Activated naive CD8-positive, alpha-beta T cell treated with anti-CD3 and anti-CD28 coated beads, Interleukin-2, amount 50 U/mL, for 16 hours (primary cell): Measurements from ENCODE around the gene PA2G4.
"Not testable (repeated sequence)": the region's sequence is repeated elsewhere in the genome, so short reads cannot be mapped to it uniquely, and the experiment has no call there.

ENCODE experiments used
- DNase-seq: peaks from one replicate; pipeline ENCODE4 v3.0.0-alpha.2; 2020; ENCODE audit warnings: low read depth, low spot score

PA2G4 gene

DNA sequence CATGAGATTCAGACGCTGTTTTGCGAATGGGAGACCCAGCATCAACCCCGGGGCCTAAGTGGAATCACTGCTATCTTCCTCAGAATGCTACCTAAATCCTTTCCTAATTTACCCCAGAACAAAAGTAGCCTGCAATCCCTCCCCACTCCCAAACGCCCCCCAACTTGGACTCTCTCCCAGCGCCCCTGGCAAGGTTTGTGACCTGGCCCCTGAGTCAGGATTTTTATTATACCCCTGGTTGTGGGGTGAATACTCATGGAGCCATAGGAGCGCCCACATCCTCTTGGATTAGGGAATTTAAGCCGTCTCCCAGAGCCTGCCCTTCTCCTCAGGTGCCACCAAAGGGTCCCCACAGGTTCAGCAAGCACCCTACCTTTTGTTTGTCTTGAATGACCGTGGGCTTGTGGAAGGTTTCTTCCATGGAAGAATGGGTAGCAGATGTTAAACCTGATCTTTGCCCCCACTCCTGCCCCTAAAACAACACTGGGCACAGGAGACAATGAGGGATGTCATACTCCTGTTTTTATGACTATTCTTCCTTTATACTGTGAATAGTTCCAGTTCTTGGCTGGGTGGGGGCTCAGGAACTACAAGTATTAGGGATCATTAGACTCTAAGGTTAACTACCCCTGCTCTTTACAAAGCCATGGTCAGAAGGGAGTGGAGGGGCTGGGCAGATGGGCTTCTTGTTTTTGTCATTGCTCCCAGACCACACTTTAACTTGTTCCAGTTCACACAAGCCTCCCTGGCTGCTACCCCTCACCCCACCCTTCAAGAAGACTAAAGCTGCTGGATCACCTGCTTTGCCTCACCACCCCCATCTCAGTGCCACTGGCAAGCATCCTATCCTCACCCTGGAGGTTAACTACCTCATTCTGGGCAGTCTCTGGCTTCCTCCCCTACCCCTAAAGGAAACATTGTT lies 48.7 kb downstream of the PA2G4 start:
- DNase-seq = no peak

DNA sequence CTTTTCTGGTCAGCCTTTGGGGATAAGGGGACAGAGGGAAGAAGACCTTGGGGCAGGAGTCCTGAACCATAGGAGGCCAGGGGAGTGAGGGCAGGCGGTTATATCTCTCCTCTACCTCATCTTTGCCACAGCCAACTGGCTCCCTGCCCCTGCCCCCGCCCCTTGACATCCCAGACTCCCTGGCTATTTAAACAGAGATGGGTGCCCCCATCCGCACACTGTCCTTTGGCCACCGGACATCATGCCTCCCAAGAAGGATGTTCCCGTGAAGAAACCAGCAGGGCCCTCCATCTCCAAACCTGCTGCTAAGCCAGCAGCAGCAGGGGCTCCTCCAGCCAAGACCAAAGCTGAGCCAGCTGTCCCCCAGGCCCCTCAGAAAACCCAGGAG lies 49.3 kb downstream of the PA2G4 start:
- DNase-seq = no peak

DNA sequence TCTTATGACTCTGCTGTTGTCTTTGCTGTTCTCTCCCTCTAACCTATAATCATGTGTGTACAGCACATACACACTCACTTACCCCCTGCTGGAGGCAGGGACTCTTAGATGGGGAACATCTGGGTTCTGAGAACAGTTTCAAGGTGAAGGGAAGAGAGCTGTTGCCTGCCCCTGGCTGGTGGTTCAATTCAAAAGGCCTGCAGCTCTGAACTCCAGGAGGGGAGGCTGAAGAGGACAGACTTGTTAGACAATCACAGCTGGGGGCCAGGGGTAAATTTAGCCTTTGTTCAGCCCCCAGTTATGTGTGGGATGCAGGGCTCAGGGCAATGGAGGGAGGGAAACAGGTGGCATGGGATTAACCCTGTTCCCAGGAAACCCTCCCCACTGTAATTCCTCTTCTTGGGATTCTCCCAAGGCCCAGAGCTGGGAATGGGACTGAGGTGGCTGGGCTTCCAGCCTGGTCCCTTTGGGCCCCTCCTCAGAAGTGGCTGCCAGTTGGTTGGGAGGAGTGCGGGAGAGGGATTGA lies 50.0 kb downstream of the PA2G4 start:
- no peak for DNase-seq

- no peak for DNase-seq
These were observed 50.5 kb downstream of the PA2G4 start for GRCh38 chr12:56154818-56155217.

DNA sequence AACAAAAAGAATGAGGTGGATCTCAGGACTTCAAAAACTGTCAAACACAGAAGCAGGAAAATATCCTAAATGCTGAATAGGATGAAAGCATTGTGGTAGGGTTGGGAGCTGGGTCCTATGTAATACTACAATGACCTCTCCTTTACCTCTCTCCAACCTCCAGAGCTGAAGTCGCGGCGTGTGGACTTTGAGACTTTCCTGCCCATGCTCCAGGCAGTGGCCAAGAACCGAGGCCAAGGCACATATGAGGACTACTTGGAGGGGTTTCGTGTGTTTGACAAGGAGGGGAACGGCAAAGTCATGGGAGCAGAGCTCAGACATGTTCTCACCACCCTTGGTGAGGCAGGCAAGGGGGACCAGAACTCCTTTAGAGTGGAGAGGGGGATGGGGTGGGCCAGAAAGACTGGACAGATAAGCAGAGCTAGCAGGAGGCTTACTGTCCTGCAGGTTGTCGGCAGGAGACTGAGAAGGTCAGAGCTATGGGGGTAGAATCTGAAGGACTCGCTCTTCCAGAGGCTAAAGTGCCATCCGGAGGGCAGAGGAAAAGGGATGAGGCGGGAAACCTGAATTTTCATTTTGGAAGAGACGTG lies 51.0 kb downstream of the PA2G4 start:
- DNase-seq = no peak

DNA sequence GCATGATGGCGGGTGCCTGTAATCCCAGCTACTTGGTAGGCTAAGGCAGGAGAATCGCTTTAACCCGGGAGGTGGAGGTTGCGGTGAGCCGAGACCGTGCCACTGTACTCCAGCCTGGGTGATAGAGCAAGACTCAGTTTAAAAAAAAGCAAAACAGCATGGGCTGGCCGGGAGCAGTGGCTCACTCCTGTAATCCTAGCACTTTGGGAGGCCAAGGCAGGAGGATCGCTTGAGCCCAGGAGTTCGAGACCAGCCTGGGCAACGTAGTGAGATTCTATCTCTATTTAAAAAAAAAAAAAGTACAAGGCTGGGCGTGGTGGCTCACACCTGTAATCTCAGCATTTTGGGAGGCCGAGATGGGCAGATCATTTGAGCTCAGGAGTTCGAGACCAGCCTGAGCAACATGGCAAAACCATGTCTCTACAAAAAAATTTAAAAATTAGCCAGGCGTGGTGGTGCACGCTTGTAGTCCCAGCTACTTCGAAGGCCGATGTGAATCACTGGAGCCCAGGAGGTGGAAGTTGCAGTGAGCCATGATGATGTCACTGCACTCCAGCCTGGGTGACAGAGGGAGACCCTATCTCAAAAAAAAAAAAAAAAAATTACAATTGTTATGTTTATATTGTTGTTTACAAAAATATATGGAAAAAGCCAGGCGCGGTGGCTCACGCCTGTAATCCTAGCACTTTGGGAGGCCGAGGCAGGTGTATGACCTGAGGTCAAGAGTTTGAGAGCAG lies 52.3 kb downstream of the PA2G4 start:
- DNase-seq = not testable (repeated sequence)

- peak; percentile 15 for DNase-seq
These were observed 53.1 kb downstream of the PA2G4 start for GRCh38 chr12:56157201-56158028.

DNA sequence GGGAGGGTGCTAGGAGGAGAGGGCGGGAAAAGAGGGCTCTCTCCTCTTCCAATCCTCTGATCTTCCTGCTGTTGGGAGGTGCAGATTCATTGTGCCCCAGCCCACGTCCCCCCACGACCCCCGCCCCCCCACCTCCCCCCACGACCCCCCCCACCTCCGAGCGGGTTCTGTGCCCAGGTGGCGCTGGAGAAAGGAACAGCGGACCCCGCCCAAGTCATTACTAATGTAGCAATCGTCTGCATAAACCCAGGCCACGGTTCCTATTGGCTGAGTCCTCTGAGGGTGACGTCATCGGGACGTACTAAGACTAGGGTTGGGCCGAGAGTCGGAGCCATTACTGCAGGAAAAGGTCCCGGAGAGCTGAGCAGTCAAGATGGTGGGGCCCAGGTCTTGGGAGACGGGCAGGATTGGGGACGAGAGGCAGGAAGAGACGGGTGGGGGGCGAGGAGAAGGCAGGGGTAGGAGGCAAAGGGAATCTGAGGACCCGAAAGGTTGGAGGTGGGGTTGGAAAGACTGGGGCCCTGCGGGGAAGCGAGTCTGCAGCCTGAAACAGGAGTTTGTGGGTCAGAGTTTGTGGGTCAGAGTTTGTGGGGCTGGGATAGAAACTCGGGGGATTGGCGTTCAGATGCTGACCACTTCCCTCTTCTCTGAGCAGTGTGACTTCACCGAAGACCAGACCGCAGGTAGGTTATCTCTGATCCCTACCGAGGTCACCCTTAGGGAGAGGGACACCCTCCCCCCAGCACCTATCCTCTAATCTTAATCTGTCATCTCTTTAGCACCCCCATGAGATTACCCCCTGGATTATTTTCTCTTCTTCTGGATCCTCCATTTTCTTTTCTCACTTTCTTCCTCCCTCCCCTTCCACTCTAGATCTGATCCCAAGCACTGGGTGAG lies 53.9 kb downstream of the PA2G4 start, which contains the start of gene MYL6:
MYL6 (plus strand) TSS at position 331 of the 897 bp plus-strand sequence; CDS start at position 374, 43 bp downstream.
- DNase-seq = peak; percentile 84

DNA sequence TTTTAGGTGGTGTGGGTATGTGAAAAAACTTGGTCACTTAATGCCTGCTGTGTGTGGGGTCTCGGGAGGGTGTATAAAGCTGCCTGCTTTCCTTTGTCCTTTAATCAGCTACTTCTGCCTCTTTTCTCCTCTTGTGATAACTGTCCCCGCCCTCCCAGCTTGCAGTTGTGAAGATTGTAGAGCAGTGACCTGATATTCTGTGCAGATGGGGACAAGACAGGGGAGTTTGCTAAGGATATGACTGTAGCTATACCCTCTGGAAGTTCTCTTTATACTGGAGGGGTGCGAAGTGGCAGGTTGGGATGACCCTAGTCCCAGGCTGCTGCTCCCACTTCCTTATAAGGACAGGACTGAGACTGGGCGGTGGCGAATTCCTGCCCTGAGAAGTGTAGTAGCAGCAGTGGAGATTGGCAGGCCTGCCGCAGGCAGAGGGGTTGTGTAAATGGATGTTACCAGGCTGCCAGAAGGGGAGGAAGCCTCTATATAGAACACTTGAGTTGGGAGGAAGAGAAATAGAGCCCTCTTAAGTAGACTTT lies 54.6 kb downstream of the PA2G4 start:
- no peak for DNase-seq

DNA sequence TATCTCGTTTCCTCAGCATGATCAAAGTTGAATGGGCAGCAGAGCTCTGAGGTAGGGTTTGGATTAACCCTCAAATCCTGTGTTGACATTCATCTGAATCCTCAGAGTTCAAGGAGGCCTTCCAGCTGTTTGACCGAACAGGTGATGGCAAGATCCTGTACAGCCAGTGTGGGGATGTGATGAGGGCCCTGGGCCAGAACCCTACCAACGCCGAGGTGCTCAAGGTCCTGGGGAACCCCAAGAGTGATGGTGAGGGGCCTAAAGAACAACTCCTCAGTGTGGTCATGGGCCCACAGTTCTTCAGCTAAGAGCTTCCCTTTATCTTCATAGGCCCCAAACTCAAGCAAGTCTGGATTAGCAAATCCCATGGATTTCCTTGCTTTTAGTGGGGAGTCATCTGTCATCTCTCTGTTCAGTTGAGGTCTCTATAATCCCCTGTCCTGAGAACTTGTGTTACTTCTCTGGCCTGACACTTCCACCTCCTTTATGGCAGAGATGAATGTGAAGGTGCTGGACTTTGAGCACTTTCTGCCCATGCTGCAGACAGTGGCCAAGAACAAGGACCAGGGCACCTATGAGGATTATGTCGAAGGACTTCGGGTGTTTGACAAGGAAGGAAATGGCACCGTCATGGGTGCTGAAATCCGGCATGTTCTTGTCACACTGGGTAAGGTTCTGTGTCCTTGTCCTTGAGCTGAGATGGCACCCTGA lies 55.3 kb downstream of the PA2G4 start:
- DNase-seq = no peak

GRCh38 chr12:56160193-56160763 lies 55.9 kb downstream of the PA2G4 start:
- DNase-seq = no peak

- no peak for DNase-seq
These were observed 56.7 kb downstream of the PA2G4 start for GRCh38 chr12:56160894-56161689.

GRCh38 chr12:56161690-56162351 lies 57.5 kb downstream of the PA2G4 start:
- no peak for DNase-seq

GRCh38 chr12:56162468-56163290 lies 58.3 kb downstream of the PA2G4 start:
- DNase-seq = no peak
